GM18520 (cell line): ENCODE measurements around the gene FAM200A.
"Not testable (repeated sequence)": the region's sequence is repeated elsewhere in the genome, so short reads cannot be mapped to it uniquely, and the experiment has no call there.

Source experiments
- ATAC-seq: cut with Tn5 transposase; IDR thresholded peaks from one replicate; pipeline ENCODE4 v1.9.1; 2021; ENCODE audit not compliant: unreplicated experiment

The FAM200A gene

GRCh38 chr7:99551767-99552463 lies at the start of gene FAM200A:
Gene FAM200A (minus strand): TSS chr7:99552114. CDS start chr7:99548407, 3,707 bp downstream.
- peak; percentile 89 for ATAC-seq

GRCh38 chr7:99599836-99600235 lies 47.9 kb upstream of the FAM200A start:
- no peak for ATAC-seq

- ATAC-seq, result no peak
Measured at GRCh38 chr7:99597762-99598501, 46.0 kb upstream of the FAM200A start, which contains the start of gene TMEM225B. Gene TMEM225B (plus strand): TSS chr7:99598267. CDS start chr7:99604389, 6,122 bp downstream.

DNA sequence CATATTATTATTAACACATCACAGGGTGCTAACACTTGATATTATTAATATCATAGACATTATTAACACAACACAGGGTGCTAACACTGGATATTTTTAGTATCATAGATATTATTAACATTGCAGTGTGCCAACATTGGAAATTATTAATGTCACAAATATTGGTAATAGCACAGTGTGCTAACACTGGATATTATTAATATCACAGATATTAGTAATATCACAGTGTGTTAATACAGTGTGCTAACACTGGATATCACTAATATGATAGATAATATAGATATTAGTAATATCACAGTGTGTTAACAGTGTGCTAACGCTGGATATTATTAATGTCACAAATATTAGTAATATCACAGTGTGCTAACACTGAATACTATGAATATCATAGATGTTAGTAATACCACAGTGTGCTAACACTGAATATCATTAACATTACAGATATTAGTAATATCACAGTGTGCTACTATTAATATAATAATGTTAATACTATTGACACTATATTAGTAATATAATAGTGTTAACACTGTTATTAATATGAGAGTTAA lies 44.6 kb upstream of the FAM200A start:
- no peak for ATAC-seq

DNA sequence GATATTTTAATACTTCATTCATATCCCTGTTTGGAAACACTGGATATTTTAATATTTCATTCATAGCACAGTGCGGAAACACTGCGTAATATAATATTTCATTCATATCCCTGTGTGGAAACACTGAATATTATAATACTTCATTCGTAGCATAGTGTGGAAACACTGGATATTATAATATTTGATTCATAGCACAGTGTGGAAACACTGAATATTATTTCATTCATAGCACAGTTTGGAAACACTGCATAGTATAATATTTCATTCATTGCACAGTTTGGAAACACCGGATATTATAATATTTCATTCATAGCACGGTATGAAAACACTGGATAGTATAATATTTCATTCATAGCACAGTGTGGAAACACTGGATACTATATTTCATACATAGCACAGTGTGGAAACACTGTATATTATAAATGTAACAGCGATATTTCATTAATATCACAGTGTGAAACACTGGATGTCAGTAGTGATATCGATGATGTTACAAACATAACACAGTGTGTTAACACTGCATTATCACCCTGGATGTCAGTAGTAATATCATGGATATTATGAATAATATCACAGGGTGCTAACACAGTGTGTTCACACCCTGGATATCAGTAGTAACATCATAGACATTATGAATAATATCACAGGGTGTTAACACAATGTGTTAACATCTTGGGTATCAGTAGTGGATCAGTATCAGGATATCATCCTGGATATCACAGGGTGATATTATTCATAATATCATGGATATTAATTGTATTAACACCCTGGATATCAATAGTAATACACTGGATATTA lies 43.2 kb upstream of the FAM200A start:
- no peak for ATAC-seq

DNA sequence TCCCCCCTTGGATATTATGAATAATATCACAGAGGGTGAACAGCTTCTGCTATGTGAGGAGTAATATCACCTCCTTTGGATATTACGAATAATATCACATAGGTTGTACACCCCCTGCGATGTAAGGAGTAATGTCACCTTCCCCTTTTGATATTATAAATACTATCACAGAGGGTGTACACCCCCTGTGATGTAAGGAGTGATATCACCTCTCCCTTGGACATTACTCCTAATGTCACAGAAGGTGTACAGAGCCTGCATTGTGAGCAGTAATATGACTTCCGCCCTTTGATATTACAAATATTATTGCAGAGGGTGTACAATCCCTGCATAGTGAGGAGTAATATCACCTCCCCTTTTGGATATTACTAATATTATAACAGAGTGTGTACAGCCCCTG lies 37.0 kb upstream of the FAM200A start:
- no peak for ATAC-seq

- not testable (repeated sequence) for ATAC-seq
Measured at GRCh38 chr7:99580778-99581332, 28.9 kb upstream of the FAM200A start.

GRCh38 chr7:99579956-99580777 lies 28.3 kb upstream of the FAM200A start:
- no peak for ATAC-seq

DNA sequence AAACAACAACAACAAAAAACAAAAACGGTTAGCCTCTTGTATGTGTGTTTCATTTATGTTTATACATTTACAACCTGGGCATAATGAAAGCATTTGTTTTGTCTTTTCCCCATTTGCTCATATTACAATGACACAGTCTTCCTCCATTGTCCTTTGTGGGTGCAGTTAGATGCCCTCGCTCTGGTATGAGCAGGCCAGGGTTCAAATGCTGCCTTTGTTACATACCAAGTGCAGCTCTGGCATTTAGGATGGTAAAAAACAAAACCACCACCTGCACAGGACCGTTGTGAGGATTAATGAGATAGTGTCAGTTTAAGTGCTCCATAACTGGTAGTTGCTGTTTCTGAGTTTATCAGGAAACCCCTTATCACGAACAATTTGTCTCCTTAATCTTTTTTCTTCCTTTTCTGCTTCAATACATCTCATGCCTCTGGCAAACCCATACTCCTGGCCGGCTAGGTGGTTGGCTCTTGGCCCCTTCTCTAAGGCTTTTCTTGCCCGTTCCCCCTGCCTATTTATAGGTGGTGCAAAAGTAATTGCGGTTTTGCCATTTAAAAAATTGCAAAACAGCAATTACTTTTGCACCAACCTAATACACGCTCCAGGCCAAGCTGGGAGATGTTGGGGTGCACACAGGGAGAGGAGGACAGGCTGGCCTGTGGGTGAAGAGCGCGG lies 27.5 kb upstream of the FAM200A start:
- no peak for ATAC-seq

GRCh38 chr7:99576251-99576650 lies 24.3 kb upstream of the FAM200A start:
- no peak for ATAC-seq

GRCh38 chr7:99573257-99573656 lies 21.3 kb upstream of the FAM200A start:
- ATAC-seq, result no peak

- no peak for ATAC-seq
Measured at GRCh38 chr7:99571768-99572167, 19.9 kb upstream of the FAM200A start.

GRCh38 chr7:99568770-99569169 lies 16.9 kb upstream of the FAM200A start:
- ATAC-seq, result not testable (repeated sequence)

DNA sequence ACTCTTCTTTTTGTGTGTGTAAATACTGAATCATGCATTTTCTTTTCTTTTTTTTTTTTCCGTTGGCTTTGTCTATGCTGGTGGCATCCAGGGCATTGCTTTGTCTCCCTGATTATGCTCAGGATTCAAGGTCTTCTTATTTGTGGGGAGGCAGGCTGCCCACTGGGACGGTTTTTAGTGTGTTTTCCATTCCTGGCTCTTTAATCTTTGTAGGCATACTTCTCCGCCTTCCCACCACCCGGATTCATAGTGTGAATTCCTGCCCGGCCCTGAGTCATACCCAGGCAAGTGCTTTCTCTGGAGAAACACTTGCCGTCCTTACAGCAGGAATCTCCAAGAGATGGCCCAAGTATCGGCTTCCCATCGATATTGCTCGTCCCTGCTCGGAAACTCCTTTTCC lies 11.7 kb upstream of the FAM200A start:
- no peak for ATAC-seq

DNA sequence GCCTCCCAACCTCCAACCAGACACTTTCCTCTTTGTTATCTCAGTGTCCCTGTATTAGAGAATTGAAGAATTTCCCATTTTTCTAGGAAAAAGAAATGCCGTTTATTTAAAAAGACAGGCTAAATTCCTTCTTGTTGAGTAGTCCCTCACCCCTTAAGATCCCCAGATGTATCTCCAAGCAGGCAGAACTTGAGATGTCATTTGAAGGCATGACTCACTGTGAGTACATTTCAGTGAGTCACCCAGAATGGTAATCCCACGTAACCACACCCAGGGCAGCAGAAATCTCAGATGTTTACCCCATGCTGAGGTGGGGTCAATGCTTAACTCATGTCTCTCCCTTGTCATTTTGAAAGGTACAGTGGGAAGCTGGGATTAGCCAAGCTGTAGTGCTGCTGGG lies 10.9 kb upstream of the FAM200A start:
- no peak for ATAC-seq

GRCh38 chr7:99562114-99562784 lies 10.3 kb upstream of the FAM200A start:
- no peak for ATAC-seq

GRCh38 chr7:99561737-99562051 lies 9.8 kb upstream of the FAM200A start:
- ATAC-seq, result no peak

- ATAC-seq, result no peak
Measured at GRCh38 chr7:99560834-99561736, 9.2 kb upstream of the FAM200A start.
